ENCODE measurements around the gene SBF2.
A peak's percentile ranks its signal among the peaks of the same experiment; 100 is the strongest.
"Not testable (repeated sequence)": the region's sequence is repeated elsewhere in the genome, so short reads cannot be mapped to it uniquely, and the experiment has no call there.

Gene SBF2

DNA sequence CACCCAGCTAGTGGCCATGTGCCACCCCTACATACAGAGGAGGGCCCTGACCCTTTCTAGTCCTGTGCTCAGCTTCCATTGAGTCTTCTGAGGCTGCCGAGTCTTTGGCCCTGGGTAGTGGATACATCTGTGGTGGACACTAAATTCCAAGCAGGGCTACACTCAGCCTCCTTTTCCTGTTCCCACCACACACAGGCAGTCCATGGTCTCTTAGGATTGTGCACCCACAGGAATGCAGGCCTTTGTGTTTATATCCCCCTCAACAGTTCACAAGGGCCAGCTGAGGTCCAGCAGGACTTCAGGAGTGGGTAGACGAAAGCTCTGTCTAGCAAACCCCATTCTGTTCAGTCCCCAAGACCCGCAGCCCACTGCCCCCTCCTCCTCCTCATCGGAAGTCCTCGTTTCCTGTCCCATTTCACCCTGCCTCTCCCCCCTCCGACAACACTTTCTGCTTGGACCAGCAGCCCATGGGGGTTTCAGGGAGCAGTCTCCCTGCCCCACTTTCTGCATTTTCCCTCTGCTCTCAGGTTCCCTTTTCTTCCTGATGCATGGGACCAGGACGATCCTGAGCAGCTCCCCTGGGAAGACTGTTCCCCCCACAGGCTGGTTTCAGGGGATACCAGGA, 538.3 kb downstream of the SBF2 start:
- H3K4me1 ChIP-seq (ENCODE audit: control insufficient read depth, insufficient read depth, low read length), result peaks cover 17% of the 10 kb centered on the region
- no peaks in the 10 kb centered on the region for H3K27me3 ChIP-seq (ENCODE audit: control insufficient read depth, insufficient read depth, low read length)
- H3K36me3 ChIP-seq (ENCODE audit: control insufficient read depth, insufficient read depth, low read length), result peaks cover under 1% of the 10 kb centered on the region
- no peak overlapping the region for H3K27ac ChIP-seq (ENCODE audit: low read depth, low read length)
- H3K4me3 ChIP-seq (ENCODE audit: low read length), result no peak overlapping the region
- no peak overlapping the region for H3K9ac ChIP-seq (ENCODE audit: low read length)

DNA sequence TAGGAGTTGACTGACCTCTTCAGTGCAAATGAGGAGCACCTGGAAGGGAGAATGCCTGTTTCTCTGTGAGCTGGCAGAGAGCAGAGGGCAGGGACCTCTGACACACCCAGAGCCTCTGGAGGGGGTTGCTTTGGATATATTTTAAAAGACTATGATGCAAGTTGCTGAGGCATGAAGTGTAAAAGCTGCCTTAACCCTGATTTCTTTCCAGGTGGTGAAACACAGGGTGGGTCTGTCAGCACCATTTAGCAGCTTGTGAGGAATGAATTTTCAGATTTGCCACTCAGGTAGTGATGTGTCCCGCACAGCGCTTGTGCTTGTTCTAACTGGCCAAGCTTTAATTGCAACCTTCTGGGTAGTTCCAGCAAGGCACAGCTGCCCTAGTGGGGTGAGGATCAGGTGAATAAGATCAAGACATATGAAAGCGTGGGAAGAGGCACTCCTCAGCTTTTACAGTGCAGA, 540.0 kb downstream of the SBF2 start:
- no peaks in the 10 kb centered on the region for H3K27me3 ChIP-seq (ENCODE audit: control insufficient read depth, insufficient read depth, low read length)
- no peak overlapping the region for H3K9ac ChIP-seq (ENCODE audit: low read length)
- no peak overlapping the region for H3K27ac ChIP-seq (ENCODE audit: low read depth, low read length)
- H3K36me3 ChIP-seq (ENCODE audit: control insufficient read depth, insufficient read depth, low read length), result peaks cover 4% of the 10 kb centered on the region
- H3K4me3 ChIP-seq (ENCODE audit: low read length), result no peak overlapping the region
- peaks cover 2% of the 10 kb centered on the region for H3K4me1 ChIP-seq (ENCODE audit: control insufficient read depth, insufficient read depth, low read length)

DNA sequence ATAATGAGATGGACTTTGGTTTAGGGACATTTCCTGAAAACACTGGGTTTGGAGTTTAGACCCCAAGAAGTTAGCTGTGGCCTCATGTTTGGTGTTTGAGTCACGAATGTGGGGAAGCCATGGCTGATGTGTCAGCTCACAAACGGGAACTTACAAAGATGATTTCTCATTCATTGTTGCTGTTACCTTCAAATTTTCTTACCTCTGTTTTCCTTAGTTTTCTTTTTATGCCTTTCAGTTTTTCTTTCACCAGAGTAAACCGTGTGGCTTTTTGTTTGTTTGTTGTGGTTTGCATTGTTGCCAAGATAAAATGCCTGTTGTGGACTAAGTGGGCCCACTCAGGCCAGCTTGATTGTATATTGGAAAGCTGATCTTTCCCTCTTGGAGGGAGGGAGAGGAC, 541.0 kb downstream of the SBF2 start:
- peaks cover 3% of the 10 kb centered on the region for H3K4me1 ChIP-seq (ENCODE audit: control insufficient read depth, insufficient read depth, low read length)
- no peak overlapping the region for H3K9ac ChIP-seq (ENCODE audit: low read length)
- no peak overlapping the region for H3K4me3 ChIP-seq (ENCODE audit: low read length)
- H3K27ac ChIP-seq (ENCODE audit: low read depth, low read length), result no peak overlapping the region
- peaks cover 4% of the 10 kb centered on the region for H3K36me3 ChIP-seq (ENCODE audit: control insufficient read depth, insufficient read depth, low read length)
- H3K27me3 ChIP-seq (ENCODE audit: control insufficient read depth, insufficient read depth, low read length), result no peaks in the 10 kb centered on the region

DNA sequence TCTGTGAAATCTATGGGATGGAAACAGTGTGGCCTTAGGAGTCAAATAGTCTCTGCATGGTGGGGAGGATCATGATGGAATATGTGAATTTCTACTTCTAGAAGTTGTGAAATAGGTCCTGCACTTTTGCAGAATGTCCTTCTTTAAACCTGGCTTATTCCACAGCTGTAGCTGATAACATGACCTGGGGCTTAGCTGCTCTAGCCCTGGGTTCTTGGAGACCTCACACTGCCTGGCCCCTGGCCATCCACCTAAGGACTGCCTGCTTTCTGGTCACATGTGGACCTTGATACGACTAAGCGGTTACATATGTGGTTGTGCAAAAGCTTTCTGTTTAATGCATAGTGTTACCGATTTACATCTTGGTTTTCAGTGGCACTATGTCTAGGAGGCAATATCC, 541.9 kb downstream of the SBF2 start:
- no peak overlapping the region for H3K9ac ChIP-seq (ENCODE audit: low read length)
- no peaks in the 10 kb centered on the region for H3K27me3 ChIP-seq (ENCODE audit: control insufficient read depth, insufficient read depth, low read length)
- H3K27ac ChIP-seq (ENCODE audit: low read depth, low read length), result no peak overlapping the region
- H3K36me3 ChIP-seq (ENCODE audit: control insufficient read depth, insufficient read depth, low read length), result peaks cover 4% of the 10 kb centered on the region
- H3K4me1 ChIP-seq (ENCODE audit: control insufficient read depth, insufficient read depth, low read length), result peaks cover 3% of the 10 kb centered on the region
- H3K4me3 ChIP-seq (ENCODE audit: low read length), result no peak overlapping the region

DNA sequence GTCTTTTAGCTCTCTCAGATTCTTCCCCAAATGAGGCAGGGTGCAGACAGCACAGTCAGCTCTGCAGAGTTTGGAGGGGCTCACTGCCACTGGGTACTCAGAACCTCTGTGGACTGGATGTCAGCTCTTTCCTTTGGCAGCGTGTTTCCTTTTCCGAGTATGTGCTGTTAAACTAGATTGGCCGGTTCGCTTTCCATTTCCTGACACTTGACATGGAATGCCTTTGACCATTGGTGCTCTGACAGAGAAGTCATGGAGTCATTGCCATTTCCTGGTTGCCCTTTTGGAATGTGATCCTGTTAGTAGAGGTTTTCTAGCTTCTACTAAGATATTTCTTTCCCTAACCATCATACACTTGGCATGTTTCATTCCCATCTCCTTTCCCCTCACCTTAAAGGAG, 543.5 kb downstream of the SBF2 start:
- H3K9ac ChIP-seq (ENCODE audit: low read length), result no peak overlapping the region
- no peaks in the 10 kb centered on the region for H3K27me3 ChIP-seq (ENCODE audit: control insufficient read depth, insufficient read depth, low read length)
- peaks cover 6% of the 10 kb centered on the region for H3K36me3 ChIP-seq (ENCODE audit: control insufficient read depth, insufficient read depth, low read length)
- no peak overlapping the region for H3K27ac ChIP-seq (ENCODE audit: low read depth, low read length)
- peaks cover 3% of the 10 kb centered on the region for H3K4me1 ChIP-seq (ENCODE audit: control insufficient read depth, insufficient read depth, low read length)
- no peak overlapping the region for H3K4me3 ChIP-seq (ENCODE audit: low read length)

DNA sequence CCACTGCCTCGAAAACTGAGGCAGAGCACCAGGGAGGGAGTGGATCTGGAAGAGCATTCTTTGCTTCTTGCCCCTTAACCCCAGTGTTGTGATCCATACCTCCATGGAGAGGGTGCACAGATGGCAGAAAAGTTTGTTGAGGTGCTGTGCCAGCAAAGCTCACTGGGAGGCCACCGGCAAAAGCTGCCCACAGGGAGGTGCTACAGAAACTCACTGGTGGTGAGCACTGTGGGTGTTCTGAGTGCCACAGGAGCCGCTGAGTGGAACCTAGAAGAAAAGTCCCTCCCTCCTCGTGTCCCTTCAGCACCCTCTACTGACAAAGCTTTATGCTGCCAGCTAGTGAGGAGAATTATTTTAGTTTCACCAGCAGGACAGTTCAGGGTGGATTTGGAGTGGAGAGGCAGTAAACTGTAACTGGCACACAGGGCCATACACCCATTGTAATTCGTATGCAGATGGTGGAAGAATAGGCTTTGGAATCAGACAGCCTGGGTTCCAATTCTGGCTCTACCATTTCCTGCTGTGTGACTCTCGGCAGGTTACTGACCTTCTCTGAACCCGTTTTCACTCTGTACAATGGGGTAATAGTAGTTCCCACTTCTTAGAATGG, 545.6 kb downstream of the SBF2 start:
- H3K4me3 ChIP-seq (ENCODE audit: low read length), result peak overlapping the region; percentile 9
- peak overlapping the region; percentile 4 for H3K27ac ChIP-seq (ENCODE audit: low read depth, low read length)
- peaks cover 3% of the 10 kb centered on the region for H3K4me1 ChIP-seq (ENCODE audit: control insufficient read depth, insufficient read depth, low read length)
- H3K36me3 ChIP-seq (ENCODE audit: control insufficient read depth, insufficient read depth, low read length), result peaks cover 6% of the 10 kb centered on the region
- H3K27me3 ChIP-seq (ENCODE audit: control insufficient read depth, insufficient read depth, low read length), result no peaks in the 10 kb centered on the region
- H3K9ac ChIP-seq (ENCODE audit: low read length), result no peak overlapping the region

DNA sequence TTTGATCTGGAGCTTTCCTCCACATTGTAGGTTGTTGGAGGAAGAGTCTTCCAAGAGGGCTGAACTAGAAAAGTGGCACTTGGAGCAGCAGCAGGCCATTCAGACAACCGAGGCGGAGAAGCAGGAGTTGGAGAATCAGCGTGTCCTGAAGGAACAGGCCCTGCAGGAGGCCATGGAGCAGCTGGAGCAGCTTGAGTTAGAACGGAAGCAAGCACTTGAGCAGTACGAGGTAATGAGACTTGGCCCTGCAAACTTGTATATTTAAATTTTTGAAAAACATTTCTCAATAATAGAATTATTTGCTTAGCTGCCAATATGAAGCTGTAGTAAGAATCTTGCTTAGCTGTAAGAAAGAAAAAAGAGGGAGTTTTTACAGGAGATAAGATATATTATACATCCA, 546.2 kb downstream of the SBF2 start:
- Histone ChIP-seq H3K9ac (ENCODE audit: low read length) (no peak overlapping the region), H3K27me3 (ENCODE audit: control insufficient read depth, insufficient read depth, low read length) (no peaks in the 10 kb centered on the region), H3K36me3 (ENCODE audit: control insufficient read depth, insufficient read depth, low read length) (peaks cover 6% of the 10 kb centered on the region), H3K27ac (ENCODE audit: low read depth, low read length) (no peak overlapping the region), H3K4me1 (ENCODE audit: control insufficient read depth, insufficient read depth, low read length) (peaks cover 3% of the 10 kb centered on the region), H3K4me3 (ENCODE audit: low read length) (no peak overlapping the region)

DNA sequence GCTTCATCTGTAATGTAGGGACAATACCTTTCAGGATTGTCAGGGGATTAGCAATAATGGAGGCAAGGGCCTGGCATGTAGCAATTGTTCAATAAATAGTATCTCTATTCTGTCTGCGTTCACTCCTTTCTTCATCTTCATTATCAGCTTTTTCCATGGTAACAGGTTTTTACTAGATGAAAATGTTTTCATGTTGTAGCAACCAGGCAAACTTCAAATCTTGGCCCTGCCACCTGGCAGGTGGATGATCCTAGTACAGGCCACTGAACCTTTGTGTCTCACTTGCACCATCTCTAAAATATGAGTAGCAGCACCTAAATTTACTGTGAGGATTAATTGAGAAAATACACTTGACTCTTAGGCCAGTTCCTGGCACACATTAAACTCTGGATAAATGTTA, 546.8 kb downstream of the SBF2 start:
- Histone ChIP-seq H3K27ac (ENCODE audit: low read depth, low read length) (no peak overlapping the region), H3K4me1 (ENCODE audit: control insufficient read depth, insufficient read depth, low read length) (peaks cover 3% of the 10 kb centered on the region), H3K4me3 (ENCODE audit: low read length) (no peak overlapping the region), H3K27me3 (ENCODE audit: control insufficient read depth, insufficient read depth, low read length) (no peaks in the 10 kb centered on the region), H3K9ac (ENCODE audit: low read length) (no peak overlapping the region), H3K36me3 (ENCODE audit: control insufficient read depth, insufficient read depth, low read length) (peaks cover 8% of the 10 kb centered on the region)

DNA sequence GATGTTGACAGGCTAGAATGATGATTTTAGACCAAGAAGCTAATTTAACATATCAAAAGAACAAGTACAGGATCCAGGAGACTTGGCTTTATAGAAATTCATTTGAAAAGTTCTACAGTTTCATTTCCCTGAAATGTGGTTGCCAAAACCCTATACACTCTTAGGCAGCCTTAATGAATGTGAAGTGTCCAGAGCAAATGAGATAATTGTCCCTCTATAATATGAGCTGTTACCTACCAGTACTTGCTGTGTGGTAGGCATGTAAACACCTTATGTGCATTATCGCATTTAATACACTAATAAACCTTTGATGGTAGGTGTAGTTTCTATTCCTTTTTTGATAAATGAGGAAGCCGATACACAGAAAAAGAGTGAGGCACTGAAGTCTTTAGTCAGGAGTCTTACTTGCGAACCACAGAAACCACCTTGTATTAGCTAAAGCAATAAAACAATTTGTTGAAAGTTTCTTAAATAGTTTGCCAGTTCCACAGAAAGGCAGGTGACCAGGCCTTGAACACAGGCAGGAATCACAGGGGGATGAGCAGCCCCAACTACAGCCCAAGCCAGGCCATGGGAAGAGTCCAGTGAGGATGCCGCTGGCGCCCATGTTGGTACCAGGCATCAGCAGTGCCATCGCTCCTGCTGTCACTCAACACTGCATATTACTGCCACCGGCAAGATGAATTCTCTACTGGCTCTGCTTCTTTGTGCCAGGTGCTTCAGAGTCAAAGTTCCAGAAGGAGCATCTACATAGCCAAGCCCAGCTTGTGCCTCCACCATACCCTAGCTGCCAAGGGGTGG, 548.4 kb downstream of the SBF2 start:
- Histone ChIP-seq H3K9ac (ENCODE audit: low read length) (no peak overlapping the region), H3K4me1 (ENCODE audit: control insufficient read depth, insufficient read depth, low read length) (peaks cover 3% of the 10 kb centered on the region), H3K4me3 (ENCODE audit: low read length) (no peak overlapping the region), H3K27me3 (ENCODE audit: control insufficient read depth, insufficient read depth, low read length) (no peaks in the 10 kb centered on the region), H3K27ac (ENCODE audit: low read depth, low read length) (no peak overlapping the region), H3K36me3 (ENCODE audit: control insufficient read depth, insufficient read depth, low read length) (peaks cover 7% of the 10 kb centered on the region)

DNA sequence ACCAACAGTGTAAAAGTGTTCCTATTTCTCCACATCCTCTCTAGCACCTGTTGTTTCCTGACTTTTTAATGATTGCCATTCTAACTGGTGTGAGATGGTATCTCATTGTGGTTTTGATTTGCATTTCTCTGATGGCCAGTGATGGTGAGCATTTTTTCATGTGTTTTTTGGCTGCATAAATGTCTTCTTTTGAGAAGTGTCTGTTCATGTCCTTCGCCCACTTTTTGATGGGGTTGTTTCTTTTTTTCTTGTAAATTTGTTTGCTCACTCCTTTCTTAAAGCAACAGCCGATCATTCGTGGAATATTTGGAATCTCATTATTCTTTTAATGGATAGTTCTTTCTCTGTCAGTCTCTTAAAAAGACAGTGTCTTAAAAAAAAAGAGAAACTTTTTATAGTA, 550.5 kb downstream of the SBF2 start:
- H3K27ac ChIP-seq (ENCODE audit: low read depth, low read length); H3K9ac ChIP-seq (ENCODE audit: low read length); H3K4me1 ChIP-seq (ENCODE audit: control insufficient read depth, insufficient read depth, low read length); H3K27me3 ChIP-seq (ENCODE audit: control insufficient read depth, insufficient read depth, low read length); H3K36me3 ChIP-seq (ENCODE audit: control insufficient read depth, insufficient read depth, low read length); H3K4me3 ChIP-seq (ENCODE audit: low read length): not testable (repeated sequence)

DNA sequence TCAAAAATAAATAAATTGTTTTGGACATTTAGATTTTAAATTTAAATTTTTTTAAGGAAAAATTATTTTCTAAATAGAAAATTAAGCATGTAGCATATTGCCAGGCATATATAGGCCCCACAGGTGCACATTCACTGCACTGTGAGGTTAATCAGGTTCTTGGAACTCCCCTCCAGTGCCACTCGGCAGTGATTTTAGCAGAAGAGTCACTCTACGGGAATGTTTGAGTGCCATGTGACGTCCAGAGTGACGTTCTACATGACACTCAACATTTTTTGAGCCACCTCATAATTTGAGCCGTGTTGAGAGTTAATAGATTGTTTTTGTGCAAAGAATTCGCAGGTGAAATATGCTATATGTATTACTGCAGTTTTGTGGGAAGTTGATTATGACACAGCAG, 552.8 kb downstream of the SBF2 start:
- no peak overlapping the region for H3K9ac ChIP-seq (ENCODE audit: low read length)
- no peak overlapping the region for H3K27ac ChIP-seq (ENCODE audit: low read depth, low read length)
- H3K4me1 ChIP-seq (ENCODE audit: control insufficient read depth, insufficient read depth, low read length), result no peaks in the 10 kb centered on the region
- H3K36me3 ChIP-seq (ENCODE audit: control insufficient read depth, insufficient read depth, low read length), result peaks cover 9% of the 10 kb centered on the region
- H3K27me3 ChIP-seq (ENCODE audit: control insufficient read depth, insufficient read depth, low read length), result no peaks in the 10 kb centered on the region
- no peak overlapping the region for H3K4me3 ChIP-seq (ENCODE audit: low read length)

DNA sequence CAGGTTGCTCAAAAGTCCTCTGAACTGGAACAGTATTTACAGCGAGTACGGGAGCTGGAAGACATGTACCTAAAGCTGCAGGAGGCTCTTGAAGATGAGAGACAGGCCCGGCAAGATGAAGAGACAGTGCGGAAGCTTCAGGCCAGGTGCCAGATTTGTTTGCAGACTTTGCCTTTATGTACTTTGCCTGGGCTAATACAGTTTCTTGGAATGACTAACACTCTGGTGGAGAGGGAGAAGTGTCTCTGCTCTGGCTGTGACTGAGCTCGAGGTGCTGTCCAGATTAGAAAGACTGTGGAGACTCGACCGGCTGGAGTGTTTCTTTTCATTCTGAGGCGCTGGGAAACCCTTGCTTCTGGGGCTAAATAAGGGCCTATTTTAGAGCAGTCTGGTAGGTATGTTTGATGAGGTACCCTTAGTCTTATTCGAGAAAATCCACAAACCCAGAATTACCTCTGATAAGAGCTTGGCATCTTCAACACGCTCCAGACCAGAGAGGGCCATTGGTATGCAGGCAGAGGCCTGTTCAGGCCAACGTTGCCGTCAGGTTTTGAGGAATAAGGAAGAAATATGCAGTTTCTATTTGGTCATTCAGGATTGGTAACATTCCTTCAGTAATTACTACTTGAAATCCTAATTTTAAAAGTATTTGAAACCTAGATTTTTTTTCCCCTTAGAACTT, 553.7 kb downstream of the SBF2 start:
- no peaks in the 10 kb centered on the region for H3K27me3 ChIP-seq (ENCODE audit: control insufficient read depth, insufficient read depth, low read length)
- peaks cover 6% of the 10 kb centered on the region for H3K36me3 ChIP-seq (ENCODE audit: control insufficient read depth, insufficient read depth, low read length)
- H3K4me3 ChIP-seq (ENCODE audit: low read length), result no peak overlapping the region
- no peaks in the 10 kb centered on the region for H3K4me1 ChIP-seq (ENCODE audit: control insufficient read depth, insufficient read depth, low read length)
- H3K27ac ChIP-seq (ENCODE audit: low read depth, low read length), result no peak overlapping the region
- no peak overlapping the region for H3K9ac ChIP-seq (ENCODE audit: low read length)

All from rectal smooth muscle tissue (tissue), 1 donor.